Inflammatory macrophage treated with lipopolysaccharide for 4 hours (primary cell): Measurements from ENCODE around the gene CORO1C.
A peak's percentile ranks its signal among the peaks of the same experiment; 100 is the strongest.

Source experiments
- DNase-seq: peaks from one replicate; pipeline ENCODE4 v3.0.0-alpha.2; 2020

The CORO1C gene

GRCh38 chr12:108646600-108647579 is 84.4 kb downstream of the CORO1C start:
- no peak for DNase-seq

GRCh38 chr12:108645686-108646599 is 85.4 kb downstream of the CORO1C start:
- no peak for DNase-seq

GRCh38 chr12:108644811-108645120 is 86.6 kb downstream of the CORO1C start:
- no peak for DNase-seq

GRCh38 chr12:108643941-108644810 is 87.1 kb downstream of the CORO1C start:
- DNase-seq, result no peak

GRCh38 chr12:108642899-108643654 is 88.2 kb downstream of the CORO1C start:
- DNase-seq, result no peak

GRCh38 chr12:108642269-108642870 is 88.9 kb downstream of the CORO1C start:
- DNase-seq, result no peak

- DNase-seq, result no peak
Measured at GRCh38 chr12:108641446-108642268, 89.7 kb downstream of the CORO1C start.

- no peak for DNase-seq
Measured at GRCh38 chr12:108640802-108641445, 90.4 kb downstream of the CORO1C start.

- DNase-seq, result no peak
Measured at GRCh38 chr12:108638997-108639822, 92.1 kb downstream of the CORO1C start.

- peak; percentile 83 for DNase-seq
Measured at GRCh38 chr12:108638141-108638827, 93.0 kb downstream of the CORO1C start.

GRCh38 chr12:108637222-108637971 is 93.9 kb downstream of the CORO1C start:
- DNase-seq, result peak; percentile 61

- DNase-seq, result no peak
Measured at GRCh38 chr12:108635997-108636808, 95.1 kb downstream of the CORO1C start.

- DNase-seq, result peak; percentile 71
Measured at GRCh38 chr12:108635201-108635996, 95.9 kb downstream of the CORO1C start.

GRCh38 chr12:108634341-108634751 is 97.0 kb downstream of the CORO1C start:
- DNase-seq, result peak; percentile 72

GRCh38 chr12:108633534-108634248 is 97.6 kb downstream of the CORO1C start, which contains the start of gene SELPLG:
SELPLG (minus strand) TSS chr12:108633894; CDS start chr12:108624307, 9,587 bp downstream.
- peak; percentile 99 for DNase-seq
